Mucosa of descending colon (tissue), 3 donors: ENCODE results near the gene LSP1. TPM values are rescaled to one million over a fixed set of nuclear protein-coding genes. Genes with fewer than 3 reads are reported as not detected.

Experiments used
- ATAC-seq: fragments of 200-7000 bp; cut with Tn5 transposase; one replicate; pipeline ENCODE4 v1.9.1; 2020; ENCODE audit warnings: mild to moderate bottlenecking, moderate library complexity
- DNase-seq, 3 donors: peaks; one replicate each; pipeline ENCODE4 v3.0.0-alpha.2; 2020
- H3K36me3 ChIP-seq: fragments of 200-600 bp; one replicate; pipeline ENCODE4 v1.8.0; 2021; ENCODE audit warnings: low read depth, mild to moderate bottlenecking
- H3K4me1 ChIP-seq: fragments of 200-600 bp; one replicate; pipeline ENCODE4 v1.8.0; 2021; ENCODE audit warnings: low read depth, mild to moderate bottlenecking
- H3K4me3 ChIP-seq: fragments of 200-600 bp; one replicate; pipeline ENCODE4 v1.8.0; 2021; ENCODE audit warnings: mild to moderate bottlenecking
- H3K9me3 ChIP-seq: fragments of 200-600 bp; one replicate; pipeline ENCODE4 v1.8.0; 2021; ENCODE audit warnings: mild to moderate bottlenecking
- intact Hi-C, 2 donors: fragments of 100-400 bp; cut with DNase I in 1 of 2; cut with micrococcal nuclease in 1 of 2; formaldehyde crosslinking; loops; one replicate each; pipeline versions ENCODE4 v1.11.0 to v1.11.1; 2022; cut with DNase I, micrococcal nuclease
- total RNA-seq, 3 donors: library from RNA; stranded (reverse); fragmentation: NEBNext Ultra II Directional in 2 of 3; extraction: Animal tissue kit (Norgen Biotek cat#: 25700) in 2 of 3; gene quantifications; one replicate each; pipeline versions ENCODE4 v1.2.1 to v1.2.4, GENCODE V29; 2021 to 2023
- TF ChIP-seq, protein P1 (sequence below): fragments of 200-600 bp; IDR thresholded peaks from one replicate; pipeline ENCODE4 v1.8.0; 2022; ENCODE audit warnings: antibody characterized with exemption, mild to moderate bottlenecking
- donor health status: DM: no; HTN: no; CAD: no; lungs with moderate emphysema.
- donor health status: DM: no; HTN: no; CAD: no.
- donor health status: DM: no; HTN: yes; CAD: no.

The LSP1 gene
- total RNA-seq, 3 donors from 2014 or later = 18.5 to 32.2 (median 23.6) TPM

DNA sequence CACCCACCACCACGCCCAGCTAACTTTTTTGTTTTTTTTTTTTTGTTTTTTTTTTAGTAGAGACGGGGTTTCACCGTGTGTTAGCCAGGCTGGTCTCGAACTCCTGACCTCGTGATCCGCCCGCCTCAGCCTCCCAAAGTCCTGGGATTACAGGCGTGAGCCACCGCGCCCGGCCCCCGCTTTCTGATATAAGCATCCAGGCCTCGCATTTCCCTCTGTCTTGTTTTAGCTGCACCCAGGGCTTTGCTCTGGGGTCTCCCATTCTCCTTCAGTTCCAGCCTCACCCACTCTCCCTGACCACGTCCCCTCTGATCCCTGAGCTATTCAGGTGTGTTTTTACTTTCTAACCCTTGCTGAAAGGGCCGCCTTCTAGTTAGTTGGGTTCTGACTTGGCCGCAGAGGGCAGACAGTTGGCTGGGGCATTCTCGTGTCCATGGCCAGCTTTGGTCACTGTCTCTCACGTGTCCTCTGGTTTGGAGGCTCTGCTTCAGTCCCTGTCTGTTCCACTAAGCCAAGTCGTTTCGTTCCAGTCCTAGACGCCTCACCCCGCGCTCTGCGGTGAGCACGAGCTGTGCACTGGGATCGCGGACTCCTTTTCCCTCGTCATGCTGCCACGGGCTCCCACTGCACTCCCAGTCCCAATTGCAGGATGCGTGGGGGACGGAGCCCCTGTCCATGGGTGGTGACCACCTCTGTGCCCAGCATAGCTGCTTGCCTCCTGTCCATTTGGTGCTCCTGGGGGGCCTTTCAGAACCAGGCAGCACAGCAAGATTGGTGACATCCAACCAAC, 60.6 kb downstream of the LSP1 start:
- DNase-seq (no peak), ATAC-seq (no peak)
- intact Hi-C loops = no loop called here
- no peaks in the 10 kb centered on the region for H3K36me3 ChIP-seq
- no peaks in the 10 kb centered on the region for H3K9me3 ChIP-seq
- TF ChIP-seq, protein P1, sequence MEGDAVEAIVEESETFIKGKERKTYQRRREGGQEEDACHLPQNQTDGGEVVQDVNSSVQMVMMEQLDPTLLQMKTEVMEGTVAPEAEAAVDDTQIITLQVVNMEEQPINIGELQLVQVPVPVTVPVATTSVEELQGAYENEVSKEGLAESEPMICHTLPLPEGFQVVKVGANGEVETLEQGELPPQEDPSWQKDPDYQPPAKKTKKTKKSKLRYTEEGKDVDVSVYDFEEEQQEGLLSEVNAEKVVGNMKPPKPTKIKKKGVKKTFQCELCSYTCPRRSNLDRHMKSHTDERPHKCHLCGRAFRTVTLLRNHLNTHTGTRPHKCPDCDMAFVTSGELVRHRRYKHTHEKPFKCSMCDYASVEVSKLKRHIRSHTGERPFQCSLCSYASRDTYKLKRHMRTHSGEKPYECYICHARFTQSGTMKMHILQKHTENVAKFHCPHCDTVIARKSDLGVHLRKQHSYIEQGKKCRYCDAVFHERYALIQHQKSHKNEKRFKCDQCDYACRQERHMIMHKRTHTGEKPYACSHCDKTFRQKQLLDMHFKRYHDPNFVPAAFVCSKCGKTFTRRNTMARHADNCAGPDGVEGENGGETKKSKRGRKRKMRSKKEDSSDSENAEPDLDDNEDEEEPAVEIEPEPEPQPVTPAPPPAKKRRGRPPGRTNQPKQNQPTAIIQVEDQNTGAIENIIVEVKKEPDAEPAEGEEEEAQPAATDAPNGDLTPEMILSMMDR = no peak
- no peak overlapping the region for H3K4me3 ChIP-seq
- H3K4me1 ChIP-seq = no peaks in the 10 kb centered on the region

GRCh38 chr11:1915795-1916131, 62.9 kb downstream of the LSP1 start:
- intact Hi-C loops = loop anchor here (1.0 to 2.0 kb wide), 2 partner anchors 22 to 23 kb away; no protein-coding TSS in a partner anchor
- DNase-seq (no peak), ATAC-seq (no peak)
- Histone ChIP-seq H3K4me3 (no peak overlapping the region), H3K36me3 (no peaks in the 10 kb centered on the region), H3K4me1 (no peaks in the 10 kb centered on the region), H3K9me3 (no peaks in the 10 kb centered on the region)
- TF ChIP-seq, protein P1 = no peak

DNA sequence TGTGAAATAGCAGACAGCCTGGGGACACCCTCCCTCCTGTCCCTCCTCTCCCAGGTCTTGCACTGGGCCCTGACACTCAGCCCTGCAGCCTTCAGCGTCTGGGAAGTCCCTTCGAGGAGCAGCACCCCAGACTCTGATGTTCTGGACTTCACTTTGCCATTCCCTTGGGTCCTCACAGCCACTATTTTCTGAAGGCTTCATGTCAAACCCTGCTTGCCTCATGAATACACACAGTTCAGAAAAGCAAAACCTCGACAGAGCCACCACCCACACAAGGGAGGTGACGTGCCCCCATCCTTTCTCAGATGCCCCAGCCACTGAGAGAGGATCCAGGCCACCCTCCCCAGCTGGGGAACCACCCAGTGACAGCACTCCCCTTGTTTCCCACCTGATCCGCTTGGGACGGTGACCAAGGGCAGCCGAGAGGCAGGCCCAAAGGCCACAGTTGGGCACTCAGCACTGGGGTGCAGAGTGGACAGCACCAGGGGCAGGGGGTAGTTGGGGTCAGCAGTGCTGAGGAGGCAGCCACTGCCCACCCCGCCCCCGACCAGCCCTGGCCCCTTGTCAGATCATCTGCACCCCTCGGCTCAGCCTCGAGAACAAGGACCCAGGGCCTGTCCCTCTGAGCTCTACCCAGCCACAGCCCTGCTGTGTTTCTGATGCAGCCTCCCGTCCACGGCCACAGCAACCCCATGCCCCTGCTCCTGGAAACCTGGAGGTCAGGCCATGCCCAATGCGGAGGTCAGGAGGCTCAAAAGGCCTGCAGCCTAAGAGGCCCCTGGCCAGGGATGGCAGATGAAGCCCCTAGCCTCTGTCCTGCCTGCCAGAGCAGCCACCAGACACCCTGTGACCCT, 63.5 kb downstream of the LSP1 start:
- no peak for ATAC-seq
- Histone ChIP-seq H3K36me3 (no peaks in the 10 kb centered on the region), H3K4me3 (no peak overlapping the region), H3K9me3 (no peaks in the 10 kb centered on the region), H3K4me1 (no peaks in the 10 kb centered on the region)
- TF ChIP-seq, protein P1 = no peak
- DNase-seq = no peak
- intact Hi-C loops = loop anchor here (1.0 to 2.0 kb wide), 2 partner anchors 23 to 24 kb away; no protein-coding TSS in a partner anchor

DNA sequence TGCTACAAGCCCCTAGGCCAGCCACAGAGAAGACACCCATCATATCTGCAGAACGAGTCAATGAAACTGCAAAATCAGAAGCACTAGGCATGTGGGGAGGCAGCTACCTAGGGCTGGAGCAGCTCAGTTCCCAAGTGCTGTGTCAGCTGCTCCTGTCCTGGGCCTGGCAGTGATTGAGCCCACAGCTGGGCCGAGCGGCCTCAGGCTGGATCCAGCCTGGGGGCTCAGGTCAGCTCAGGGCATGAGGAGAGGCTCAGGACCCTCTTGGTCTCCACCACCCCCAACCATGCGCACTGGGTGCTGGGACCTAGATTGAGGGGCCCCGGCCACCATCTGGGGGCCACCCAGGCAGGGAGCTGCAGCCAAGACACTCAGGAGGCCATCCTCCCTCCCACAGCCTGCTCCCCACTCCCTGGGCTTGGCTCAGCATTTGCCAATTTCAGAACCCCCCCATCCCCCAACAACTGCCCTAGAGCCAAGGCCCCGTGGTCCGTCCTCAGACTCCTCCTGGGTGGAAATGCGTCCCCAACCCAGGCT, 64.2 kb downstream of the LSP1 start:
- DNase-seq (no peak), ATAC-seq (peak; percentile 25)
- TF ChIP-seq, protein P1 = no peak
- H3K4me1 ChIP-seq = no peaks in the 10 kb centered on the region
- H3K36me3 ChIP-seq = no peaks in the 10 kb centered on the region
- no peaks in the 10 kb centered on the region for H3K9me3 ChIP-seq
- no peak overlapping the region for H3K4me3 ChIP-seq
- intact Hi-C loops = loop anchor here (1.0 to 2.0 kb wide), 2 partner anchors 24 kb away; no protein-coding TSS in a partner anchor

- peak; percentile 42 for ATAC-seq
- Histone ChIP-seq H3K4me1 (no peaks in the 10 kb centered on the region), H3K9me3 (no peaks in the 10 kb centered on the region), H3K4me3 (no peak overlapping the region), H3K36me3 (no peaks in the 10 kb centered on the region)
- TF ChIP-seq, protein P1 = peak; percentile 20
- intact Hi-C loops = loop anchor here in 1 of 2 donors (2.0 kb wide), 1 partner anchor 25 kb away; no protein-coding TSS in a partner anchor
- DNase-seq = peak in 1 of 3 donors; percentile 51
Observed at GRCh38 chr11:1917523-1918435, 64.9 kb downstream of the LSP1 start.
